ENCODE results near the gene ARSG. TPM values are rescaled to one million over a fixed set of nuclear protein-coding genes. Genes with fewer than 3 reads are reported as not detected.

ARSG gene
- total and polyA plus RNA-seq, 2 donors (not counting 1 experiment from before 2014, with no cell fraction given), result 5.5 to 18.4 TPM

GRCh38 chr17:68452724-68453290, 161.5 kb downstream of the ARSG start:
- Histone ChIP-seq H3K9ac (ENCODE audit: low read length) (no peak overlapping the region), H2AFZ (ENCODE audit: insufficient read depth, low read depth, low read length, poor library complexity, severe bottlenecking) (no peak overlapping the region), H3K27me3 (replicated peaks in 1 of 4; ENCODE audit: control extremely low read depth in 1 of 4, control insufficient read depth in 3 of 4, insufficient read depth in 4 of 4, low read length in 3 of 4) (no peaks in the 10 kb centered on the region), H3K4me3 (ENCODE audit: control extremely low read depth in 1 of 5, extremely low read depth in 1 of 5, insufficient read depth in 1 of 5, low read depth in 2 of 5, low read length in 4 of 5) (no peak overlapping the region), H3K4me2 (replicated peaks; ENCODE audit: low read depth, low read length, poor library complexity, severe bottlenecking) (no peak overlapping the region), H3K36me3 (replicated peaks in 1 of 2; ENCODE audit: control extremely low read depth in 1 of 2, control insufficient read depth in 1 of 2, extremely low read depth in 1 of 2, insufficient read depth in 2 of 2, low read length in 1 of 2) (peaks cover 0 to 6% of the 10 kb centered on the region in 2 experiments), H4K20me1 (ENCODE audit: control insufficient read depth, insufficient read depth, low read length, poor library complexity, severe bottlenecking) (no peaks in the 10 kb centered on the region), H3K27ac (ENCODE audit: low read length in 2 of 2) (no peak overlapping the region), H3K4me1 (ENCODE audit: control insufficient read depth in 2 of 2, insufficient read depth in 2 of 2, low read length in 2 of 2) (peaks cover 6 to 10% of the 10 kb centered on the region in 2 donors), H3K9me3 (ENCODE audit: control extremely low read depth in 1 of 3, control insufficient read depth in 2 of 3, insufficient read depth in 1 of 3, low read length in 2 of 3) (no peaks in the 10 kb centered on the region), H3K79me2 (ENCODE audit: control insufficient read depth, insufficient read depth, low read length) (no peaks in the 10 kb centered on the region)
- WGBS (ENCODE audit: insufficient coverage), result 58% methylated on average over 2 of the region's 6 CpGs
- H3K4me1 Mint-ChIP-seq, result peaks cover 11% of the 10 kb centered on the region
- intact Hi-C loops (cut with micrococcal nuclease), result no loop called here
- CTCF ChIA-PET, result interaction anchor here (1.1 to 7.4 kb wide), 5 partner anchors 13 to 252 kb away, joined by 3 to 42 read pairs (median 4); no protein-coding TSS in a partner anchor
- TF ChIP-seq EZH2 (IDR thresholded peaks at IDR 0.05; ENCODE audit: borderline replicate concordance, insufficient read depth, low read depth, low read length, poor library complexity, severe bottlenecking) (no peak), CTCF (IDR thresholded peaks at IDR 0.05) (no peak)
- no peaks in the 10 kb centered on the region for H3K9me3 Mint-ChIP-seq (ENCODE audit: insufficient read depth)
- H3K4me3 Mint-ChIP-seq, result no peak overlapping the region
- no peaks in the 10 kb centered on the region for H3K27me3 Mint-ChIP-seq
- ATAC-seq (ENCODE audit: low read depth) (no peak), DNase-seq (no peak)
- POLR2A ChIA-PET, result interaction anchor here (0.7 kb wide), 1 partner anchor 62 kb away, joined by 3 read pairs; no protein-coding TSS in a partner anchor
- no peak overlapping the region for H3K27ac Mint-ChIP-seq

- Histone ChIP-seq H3K4me3 (ENCODE audit: control extremely low read depth in 1 of 5, extremely low read depth in 1 of 5, insufficient read depth in 1 of 5, low read depth in 2 of 5, low read length in 4 of 5) (no peak overlapping the region), H4K20me1 (ENCODE audit: control insufficient read depth, insufficient read depth, low read length, poor library complexity, severe bottlenecking) (no peaks in the 10 kb centered on the region), H3K36me3 (replicated peaks in 1 of 2; ENCODE audit: control extremely low read depth in 1 of 2, control insufficient read depth in 1 of 2, extremely low read depth in 1 of 2, insufficient read depth in 2 of 2, low read length in 1 of 2) (peaks cover 0 to 5% of the 10 kb centered on the region in 2 experiments), H3K4me1 (ENCODE audit: control insufficient read depth in 2 of 2, insufficient read depth in 2 of 2, low read length in 2 of 2) (peaks cover 10 to 17% of the 10 kb centered on the region in 2 donors), H3K9ac (ENCODE audit: low read length) (no peak overlapping the region), H3K27me3 (replicated peaks in 1 of 4; ENCODE audit: control extremely low read depth in 1 of 4, control insufficient read depth in 3 of 4, insufficient read depth in 4 of 4, low read length in 3 of 4) (no peaks in the 10 kb centered on the region), H3K4me2 (replicated peaks; ENCODE audit: low read depth, low read length, poor library complexity, severe bottlenecking) (no peak overlapping the region), H3K79me2 (ENCODE audit: control insufficient read depth, insufficient read depth, low read length) (no peaks in the 10 kb centered on the region), H3K9me3 (ENCODE audit: control extremely low read depth in 1 of 3, control insufficient read depth in 2 of 3, insufficient read depth in 1 of 3, low read length in 2 of 3) (no peaks in the 10 kb centered on the region), H3K27ac (ENCODE audit: low read length in 2 of 2) (no peak overlapping the region), H2AFZ (ENCODE audit: insufficient read depth, low read depth, low read length, poor library complexity, severe bottlenecking) (no peak overlapping the region)
- ATAC-seq (ENCODE audit: low read depth) (no peak), DNase-seq (no peak)
- no peak overlapping the region for H3K27ac Mint-ChIP-seq
- H3K27me3 Mint-ChIP-seq, result no peaks in the 10 kb centered on the region
- WGBS (ENCODE audit: insufficient coverage), result 100% methylated on average over 3 of the region's 5 CpGs
- H3K4me1 Mint-ChIP-seq, result peaks cover 18% of the 10 kb centered on the region
- no peaks in the 10 kb centered on the region for H3K9me3 Mint-ChIP-seq (ENCODE audit: insufficient read depth)
- POLR2A ChIA-PET, result interaction anchor here (0.6 kb wide), 1 partner anchor 11 kb away, joined by 5 read pairs; no protein-coding TSS in a partner anchor
- intact Hi-C loops (cut with micrococcal nuclease), result no loop called here
- CTCF ChIA-PET, result interaction anchor here (0.6 to 7.4 kb wide), 6 partner anchors 12 to 254 kb away, joined by 3 to 42 read pairs (median 4); no protein-coding TSS in a partner anchor
- H3K4me3 Mint-ChIP-seq, result no peak overlapping the region
- TF ChIP-seq EZH2 (IDR thresholded peaks at IDR 0.05; ENCODE audit: borderline replicate concordance, insufficient read depth, low read depth, low read length, poor library complexity, severe bottlenecking) (no peak), CTCF (IDR thresholded peaks at IDR 0.05) (no peak)
Observed at GRCh38 chr17:68453991-68454665, 162.8 kb downstream of the ARSG start.

All from B cell (primary cell).